K562 (cell line): ENCODE measurements around the gene ERCC1. TPM values are rescaled to one million over a fixed set of nuclear protein-coding genes. Genes with fewer than 3 reads are reported as not detected.

ENCODE experiments used
- CCNT2 ChIP-seq: IDR thresholded peaks from 2 replicates; pipeline ENCODE4 v1.6.1; 2011; ENCODE audit warnings: borderline replicate concordance, low read depth, mild to moderate bottlenecking, moderate library complexity, mixed read lengths, low read length; ENCODE audit not compliant: insufficient read length; ENCODE audit errors: extremely low read depth
- CSDE1 ChIP-seq, 2 experiments: fragments of 450-650 bp; IDR thresholded peaks; 2 replicates each; pipeline ENCODE4 v1.6.1; 2016; ENCODE audit warnings: mild to moderate bottlenecking in 1 of 2
- FOXA3 ChIP-seq, 2 experiments: fragments of 450-650 bp in 1 of 2; sonication (generic) in 1 of 2; formaldehyde crosslinking; IDR thresholded peaks in 1 of 2; conservative IDR thresholded peaks in 1 of 2; 2 replicates each; pipeline versions ENCODE4 v1.4.0 to v1.8.0; 2020 to 2022; ENCODE audit warnings: mild to moderate bottlenecking in 2 of 2, missing genetic modification reagents in 1 of 2
- FOXP1 ChIP-seq: sonication (generic); formaldehyde crosslinking; IDR thresholded peaks from 2 replicates; pipeline ENCODE4 v1.8.0; 2022; ENCODE audit warnings: mild to moderate bottlenecking, missing genetic modification reagents
- PCBP2 ChIP-seq: fragments of 200-400 bp; formaldehyde crosslinking; IDR thresholded peaks from 2 replicates; pipeline ENCODE4 v1.6.1; 2018; ENCODE audit warnings: low read length, low read depth, mild to moderate bottlenecking, moderate library complexity; ENCODE audit not compliant: poor library complexity, severe bottlenecking
- RBFOX2 ChIP-seq: fragments of 200-400 bp; formaldehyde crosslinking; IDR thresholded peaks from 2 replicates; pipeline ENCODE4 v1.6.1; 2017; ENCODE audit warnings: low read depth, mild to moderate bottlenecking, low read length, moderate library complexity
- SIN3A ChIP-seq, 2 experiments: fragments of 150-350 bp in 1 of 2; IDR thresholded peaks; 2 replicates each; pipeline ENCODE4 v1.6.1; 2011 to 2016; ENCODE audit warnings: borderline replicate concordance in 2 of 2, low read depth in 2 of 2, low read length in 2 of 2, mild to moderate bottlenecking in 2 of 2, moderate library complexity in 2 of 2; ENCODE audit not compliant: control insufficient read depth in 1 of 2
- SRSF3 ChIP-seq: fragments of 200-400 bp; formaldehyde crosslinking; IDR thresholded peaks from 2 replicates; pipeline ENCODE4 v1.6.1; 2016; ENCODE audit warnings: mild to moderate bottlenecking, low read length, moderate library complexity; ENCODE audit not compliant: insufficient read depth
- TAF9B ChIP-seq: fragments of 450-650 bp; IDR thresholded peaks from 2 replicates; pipeline ENCODE4 v1.6.1; 2018; ENCODE audit warnings: mild to moderate bottlenecking; ENCODE audit not compliant: partially characterized antibody
- TEAD1 ChIP-seq, 2 experiments: fragments of 450-650 bp in 1 of 2; sonication (generic) in 1 of 2; formaldehyde crosslinking; IDR thresholded peaks; 2 replicates each; pipeline versions ENCODE4 v1.4.0 to v1.8.0; 2020 to 2022; ENCODE audit warnings: mild to moderate bottlenecking in 2 of 2, missing genetic modification reagents in 1 of 2
- ZBTB7A ChIP-seq: IDR thresholded peaks from 2 replicates; pipeline ENCODE4 v1.6.1; 2011; ENCODE audit warnings: low read depth, mild to moderate bottlenecking, low read length, moderate library complexity, borderline replicate concordance; ENCODE audit not compliant: control insufficient read depth
- ZNF134 ChIP-seq: fragments of 250-450 bp; sonication (Bioruptor Pico); conservative IDR thresholded peaks from 2 replicates; pipeline ENCODE4 v1.4.0; 2020
- polyA plus RNA-seq, 8 experiments: library from polyadenylated mRNA; depleted of rRNA in 4 of 8; stranded (reverse) in 5 of 8; unstranded in 3 of 8; fragments of >200 nt; fragmentation: Nextera tagmentation in 2 of 8; fragmentation: Illumina TruSeq in 1 of 8; extraction: Ambion mirVana in 2 of 8; extraction: Trizol in 1 of 8; gene quantifications; 2 replicates each; pipeline versions ENCODE4 v1.2.1 to v1.2.3, GENCODE V29; 2011 to 2014; ENCODE audit warnings: inconsistent platforms in 1 of 8, missing spikeins in 1 of 8
- total RNA-seq, 7 experiments: library from RNA; depleted of rRNA in 6 of 7; stranded (reverse); fragments of >200 nt in 6 of 7; fragmentation: Illumina TruSeq in 2 of 7; extraction: Trizol in 2 of 7; gene quantifications; 2 replicates each; pipeline versions ENCODE4 v1.2.1 to v1.2.3, GENCODE V29; 2011 to 2021; ENCODE audit warnings: low replicate concordance in 1 of 7
- TF ChIP-seq, protein P1 (sequence below), 2 experiments: fragments of 200-800 bp in 1 of 2; sonication (Bioruptor generic) in 1 of 2; sonication (generic) in 1 of 2; formaldehyde crosslinking in 1 of 2; IDR thresholded peaks in 1 of 2; conservative IDR thresholded peaks in 1 of 2; 2 replicates each; pipeline versions ENCODE4 v1.5.0 to v1.6.1; 2016 to 2020; ENCODE audit warnings: missing compliant biosample characterization in 1 of 2, missing genetic modification characterization in 1 of 2, missing genetic modification reagents in 1 of 2

Gene ERCC1
- total and polyA plus RNA-seq, 9 of the 15 experiments (the other 6 are each of a cell fraction or from before 2014, with no cell fraction given) = 9.3 to 92.6 (median 60.0) TPM

DNA sequence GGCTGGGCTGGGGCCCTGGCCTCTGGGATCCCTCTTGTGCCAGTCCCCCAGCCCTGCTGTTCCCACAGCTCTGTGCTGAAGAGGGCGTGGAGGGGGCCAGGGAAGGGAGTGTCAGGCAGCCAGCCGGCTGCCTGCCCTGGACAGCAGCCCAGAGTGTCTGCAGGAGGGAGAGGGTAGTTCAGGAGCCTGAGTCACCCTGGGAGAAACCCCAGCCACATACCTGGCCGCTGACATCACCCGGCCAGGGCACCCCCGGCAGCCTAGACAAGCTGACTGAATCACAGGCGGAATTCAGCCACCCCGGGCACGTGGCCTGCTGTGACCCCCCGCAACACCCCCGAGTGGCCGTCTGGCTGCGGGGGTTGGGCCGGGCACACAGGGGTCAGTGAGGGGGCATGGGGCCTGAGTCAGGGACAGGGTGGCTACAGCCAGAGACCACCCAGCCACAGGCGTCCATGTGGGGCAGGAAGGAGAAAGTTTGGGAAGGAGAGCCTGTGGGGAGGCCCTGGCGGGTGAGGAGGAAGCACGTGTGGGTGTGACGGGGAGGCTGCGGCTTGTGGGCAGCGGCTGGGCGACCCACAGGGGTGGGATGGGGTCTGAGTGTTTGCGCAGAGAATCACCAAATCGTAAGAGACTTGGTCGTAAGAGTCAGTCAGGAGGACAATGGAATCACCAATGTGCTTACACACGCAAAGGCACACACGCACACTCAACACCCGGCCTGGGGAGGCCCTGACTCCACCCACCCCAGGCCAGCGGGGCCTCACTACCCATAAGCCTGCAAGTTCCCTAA, 32.2 kb upstream of the ERCC1 start (continued):
- TF ChIP-seq CSDE1 (IDR thresholded peaks at IDR 0.05) (no peak), SRSF3 (no peak), TEAD1 (CRISPR knock-in tag; IDR thresholded peaks at IDR 0.05) (peak; percentile 98 to 100), ZBTB7A (peak; percentile 90), ZNF134 (no peak), SIN3A (IDR thresholded peaks at IDR 0.05; ENCODE audit: borderline replicate concordance in 2 of 2, control insufficient read depth in 1 of 2, low read depth in 2 of 2, low read length in 2 of 2) (peak in 1 of 2 experiments; percentile 55; a peak in 1 of 4 replicates), PCBP2 (no peak), FOXP1 (CRISPR knock-in tag) (peak; percentile 83; the same call in 1 of the 2 replicates), FOXA3 (CRISPR knock-in tag; conservative IDR thresholded peaks at IDR 0.05 in 1 of 2, IDR thresholded peaks at IDR 0.05 in 1 of 2) (peak in 1 of 2 experiments; percentile 42; a peak in 1 of 4 replicates), TAF9B (peak; percentile 91), CCNT2 (peak; percentile 85), RBFOX2 (peak; percentile 78)
- TF ChIP-seq, protein P1, sequence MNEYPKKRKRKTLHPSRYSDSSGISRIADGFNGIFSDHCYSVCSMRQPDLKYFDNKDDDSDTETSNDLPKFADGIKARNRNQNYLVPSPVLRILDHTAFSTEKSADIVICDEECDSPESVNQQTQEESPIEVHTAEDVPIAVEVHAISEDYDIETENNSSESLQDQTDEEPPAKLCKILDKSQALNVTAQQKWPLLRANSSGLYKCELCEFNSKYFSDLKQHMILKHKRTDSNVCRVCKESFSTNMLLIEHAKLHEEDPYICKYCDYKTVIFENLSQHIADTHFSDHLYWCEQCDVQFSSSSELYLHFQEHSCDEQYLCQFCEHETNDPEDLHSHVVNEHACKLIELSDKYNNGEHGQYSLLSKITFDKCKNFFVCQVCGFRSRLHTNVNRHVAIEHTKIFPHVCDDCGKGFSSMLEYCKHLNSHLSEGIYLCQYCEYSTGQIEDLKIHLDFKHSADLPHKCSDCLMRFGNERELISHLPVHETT (CRISPR knock-in tag; conservative IDR thresholded peaks at IDR 0.05 in 1 of 2, IDR thresholded peaks at IDR 0.05 in 1 of 2) = peak in 1 of 2 experiments; percentile 38; a peak in 1 of 4 replicates
